A673 (cell line): ENCODE results near the gene BZW2.

Experiments used
- CTCF ChIP-seq: fragments of 300-800, 200-600 bp; sonication (generic); conservative IDR thresholded peaks from 2 replicates; pipeline ENCODE4 v1.5.1; 2017; ENCODE audit warnings: low read depth, mild to moderate bottlenecking, antibody characterized with exemption, low read length, moderate library complexity, mixed read lengths
- EZH2 ChIP-seq: fragments of 200-600 bp; sonication (generic); IDR thresholded peaks from 2 replicates; pipeline ENCODE4 v1.6.1; 2017; ENCODE audit warnings: borderline replicate concordance, low read depth, mild to moderate bottlenecking, mixed read lengths, antibody characterized with exemption, low read length; ENCODE audit not compliant: poor library complexity, severe bottlenecking

- TF ChIP-seq CTCF (no peak), EZH2 (no peak)
Observed at GRCh38 chr7:16693601-16694318, 47.8 kb downstream of the BZW2 start.
